Measurements from ENCODE around the gene ANKRD13B.
A peak's percentile ranks its signal among the peaks of the same experiment; 100 is the strongest.

ANKRD13B gene

GRCh38 chr17:29663155-29663554 is 70.2 kb downstream of the ANKRD13B start:
- H3K27ac ChIP-seq = peak overlapping the region; percentile 35; the same call in 1 of the 2 replicates
- TF ChIP-seq ZFX (IDR thresholded peaks at IDR 0.05) (no peak), CTCF (conservative IDR thresholded peaks at IDR 0.05) (no peak)
